HG02642 (cell line): ENCODE data around the gene AGBL5.

Experiments
- ATAC-seq: cut with Tn5 transposase; IDR thresholded peaks from one replicate; pipeline ENCODE4 v1.9.1; 2021; ENCODE audit warnings: mild to moderate bottlenecking; ENCODE audit not compliant: unreplicated experiment, poor library complexity

AGBL5 gene

GRCh38 chr2:27024188-27024587 lies 27.3 kb upstream of the AGBL5 start:
- ATAC-seq: no peak

- no peak for ATAC-seq
Measured at GRCh38 chr2:27024812-27025211, 26.7 kb upstream of the AGBL5 start.

GRCh38 chr2:27025281-27025800 lies 26.1 kb upstream of the AGBL5 start:
- no peak for ATAC-seq

GRCh38 chr2:27025861-27026851 lies 25.3 kb upstream of the AGBL5 start:
- ATAC-seq: no peak

- no peak for ATAC-seq
Measured at GRCh38 chr2:27027211-27027651, 24.2 kb upstream of the AGBL5 start.

- ATAC-seq: no peak
Measured at GRCh38 chr2:27029051-27029450, 22.4 kb upstream of the AGBL5 start.

GRCh38 chr2:27032495-27033252 lies 18.8 kb upstream of the AGBL5 start, which contains the start of gene TMEM214:
TSS of gene TMEM214 (plus strand) at chr2:27032965. CDS start at chr2:27033016, 51 bp downstream.
- ATAC-seq: peak; percentile 95

- peak; percentile 12 for ATAC-seq
Measured at GRCh38 chr2:27033253-27033852, 18.1 kb upstream of the AGBL5 start.

GRCh38 chr2:27038012-27038411 lies 13.5 kb upstream of the AGBL5 start:
- no peak for ATAC-seq

- no peak for ATAC-seq
Measured at GRCh38 chr2:27038631-27039339, 12.7 kb upstream of the AGBL5 start.

GRCh38 chr2:27039426-27039825 lies 12.0 kb upstream of the AGBL5 start:
- ATAC-seq: no peak

- ATAC-seq: no peak
Measured at GRCh38 chr2:27039871-27040270, 11.6 kb upstream of the AGBL5 start.

- ATAC-seq: no peak
Measured at GRCh38 chr2:27040282-27040681, 11.2 kb upstream of the AGBL5 start.

GRCh38 chr2:27041752-27042151 lies 9.7 kb upstream of the AGBL5 start:
- ATAC-seq: no peak

- ATAC-seq: no peak
Measured at GRCh38 chr2:27042159-27042661, 9.3 kb upstream of the AGBL5 start.

- no peak for ATAC-seq
Measured at GRCh38 chr2:27042985-27043634, 8.4 kb upstream of the AGBL5 start.

GRCh38 chr2:27049422-27050280 lies 1.8 kb upstream of the AGBL5 start:
- ATAC-seq: peak; percentile 29

GRCh38 chr2:27050281-27050995 lies 1.0 kb upstream of the AGBL5 start:
- ATAC-seq: peak; percentile 54
